Mesenchymal stem cell (in vitro differentiated cells and primary cell): Measurements from ENCODE around the gene UBTD1.

Source experiments
- DNase-seq: peaks from one replicate; pipeline ENCODE4 v3.0.0-alpha.2; 2013
- H2AFZ ChIP-seq: one replicate; pipeline ENCODE4 v1.6.1; 2013; ENCODE audit warnings: low read depth, mild to moderate bottlenecking, control low read depth, inconsistent platforms, low read length, moderate library complexity
- H2AK5ac ChIP-seq: 2 replicates; pipeline ENCODE4 v1.6.1; 2013; ENCODE audit warnings: low read length, moderate library complexity, mild to moderate bottlenecking, inconsistent platforms; ENCODE audit not compliant: severe bottlenecking
- H2BK120ac ChIP-seq: one replicate; pipeline ENCODE4 v1.6.1; 2013; ENCODE audit warnings: low read depth, mild to moderate bottlenecking, inconsistent platforms, low read length, moderate library complexity
- H2BK12ac ChIP-seq, 2 experiments: one replicate each; pipeline ENCODE4 v1.6.1; 2013; ENCODE audit warnings: inconsistent platforms in 2 of 2, low read length in 2 of 2, mild to moderate bottlenecking in 2 of 2, moderate library complexity in 2 of 2, control low read depth in 1 of 2
- H2BK15ac ChIP-seq: one replicate; pipeline ENCODE4 v1.6.1; 2013; ENCODE audit warnings: mild to moderate bottlenecking, low read depth, inconsistent platforms; ENCODE audit not compliant: poor library complexity, severe bottlenecking
- H2BK5ac ChIP-seq: 2 replicates; pipeline ENCODE4 v1.6.1; 2013; ENCODE audit warnings: low read depth, mild to moderate bottlenecking, low read length, control low read depth, inconsistent platforms; ENCODE audit not compliant: poor library complexity, severe bottlenecking
- H3K14ac ChIP-seq, 2 experiments: one replicate each; pipeline ENCODE4 v1.6.1; 2013; ENCODE audit warnings: inconsistent platforms in 2 of 2, low read length in 2 of 2, control low read depth in 1 of 2, mild to moderate bottlenecking in 1 of 2, moderate library complexity in 1 of 2
- H3K18ac ChIP-seq, 2 experiments: one replicate each; pipeline ENCODE4 v1.6.1; 2013; ENCODE audit warnings: inconsistent platforms in 2 of 2, low read length in 2 of 2, control low read depth in 1 of 2, low read depth in 1 of 2, mild to moderate bottlenecking in 1 of 2
- H3K23ac ChIP-seq, 2 experiments: one replicate each; pipeline ENCODE4 v1.6.1; 2013; ENCODE audit warnings: inconsistent platforms in 2 of 2, low read length in 2 of 2, mild to moderate bottlenecking in 2 of 2, moderate library complexity in 2 of 2, control low read depth in 1 of 2
- H3K27ac ChIP-seq: 2 replicates; pipeline ENCODE4 v1.5.1; 2013; ENCODE audit warnings: mild to moderate bottlenecking, moderate library complexity, low read length, control low read depth, inconsistent platforms; ENCODE audit not compliant: poor library complexity, severe bottlenecking
- H3K27me3 ChIP-seq, 2 experiments: 2 replicates each; pipeline versions ENCODE4 v1.6.1 to v1.7.0; 2013; ENCODE audit warnings: low read length in 2 of 2, mild to moderate bottlenecking in 2 of 2, moderate library complexity in 2 of 2, control low read depth in 1 of 2, inconsistent platforms in 1 of 2; ENCODE audit not compliant: control insufficient read depth in 1 of 2, insufficient read depth in 1 of 2
- H3K36me3 ChIP-seq, 2 experiments: 2 replicates each; pipeline versions ENCODE4 v1.6.1 to v1.7.0; 2013; ENCODE audit warnings: low read length in 2 of 2, control low read depth in 1 of 2, inconsistent platforms in 1 of 2, low read depth in 1 of 2, mild to moderate bottlenecking in 1 of 2; ENCODE audit not compliant: insufficient read depth in 2 of 2, control insufficient read depth in 1 of 2
- H3K4ac ChIP-seq, 2 experiments: one replicate each; pipeline ENCODE4 v1.6.1; 2013; ENCODE audit warnings: inconsistent platforms in 2 of 2, low read length in 2 of 2, mild to moderate bottlenecking in 2 of 2, moderate library complexity in 2 of 2, control low read depth in 1 of 2, low read depth in 1 of 2
- H3K4me1 ChIP-seq: 2 replicates; pipeline ENCODE4 v1.6.1; 2013; ENCODE audit warnings: low read depth, low read length, control low read depth; ENCODE audit not compliant: control insufficient read depth, insufficient read depth
- H3K4me2 ChIP-seq: 2 replicates; pipeline ENCODE4 v1.6.1; 2013; ENCODE audit warnings: low read length, mild to moderate bottlenecking, inconsistent platforms; ENCODE audit not compliant: poor library complexity, severe bottlenecking
- H3K4me3 ChIP-seq, 2 experiments: 2 replicates each; pipeline versions ENCODE4 v1.5.1 to v1.7.0; 2013; ENCODE audit warnings: low read length in 2 of 2, mild to moderate bottlenecking in 2 of 2, control low read depth in 1 of 2, low read depth in 1 of 2; ENCODE audit not compliant: insufficient read depth in 1 of 2
- H3K79me1 ChIP-seq: replicated peaks from 2 replicates; pipeline ENCODE4 v1.6.1; 2013; ENCODE audit warnings: mild to moderate bottlenecking, control low read depth, low read length, inconsistent platforms; ENCODE audit not compliant: poor library complexity, severe bottlenecking
- H3K9ac ChIP-seq: 2 replicates; pipeline ENCODE4 v1.7.0; 2013; ENCODE audit warnings: mild to moderate bottlenecking, low read length, moderate library complexity
- H3K9me3 ChIP-seq: 2 replicates; pipeline ENCODE4 v1.7.0; 2013; ENCODE audit warnings: mild to moderate bottlenecking, low read length; ENCODE audit not compliant: control insufficient read depth
- H4K8ac ChIP-seq: one replicate; pipeline ENCODE4 v1.6.1; 2013; ENCODE audit warnings: inconsistent platforms, mild to moderate bottlenecking, low read length, moderate library complexity
- H4K91ac ChIP-seq: one replicate; pipeline ENCODE4 v1.6.1; 2013; ENCODE audit warnings: mild to moderate bottlenecking, low read length, inconsistent platforms
- WGBS: methylation state at CpG from one replicate; pipeline ENCODE4 v1.1.7; 2013; ENCODE audit warnings: mixed read lengths; 5-methylcytosine and 5-hydroxymethylcytosine counted together

UBTD1 gene

GRCh38 chr10:97582169-97582568 lies 83.4 kb downstream of the UBTD1 start:
- no peak overlapping the region for H3K14ac ChIP-seq
- H2BK12ac ChIP-seq = no peak overlapping the region
- H3K36me3 ChIP-seq = peaks cover 0 to 6% of the 10 kb centered on the region in 2 experiments
- no peak overlapping the region for H4K8ac ChIP-seq
- H3K9ac ChIP-seq = no peak overlapping the region
- H2AK5ac ChIP-seq = peak overlapping the region; percentile 62
- H3K27ac ChIP-seq = no peak overlapping the region
- no peak overlapping the region for H3K18ac ChIP-seq
- DNase-seq = no peak
- 92% methylated on average over 8 of the region's 8 CpGs for WGBS
- H3K27me3 ChIP-seq = no peaks in the 10 kb centered on the region
- H3K4me1 ChIP-seq = peaks cover 31% of the 10 kb centered on the region
- H3K4me3 ChIP-seq = no peak overlapping the region
- no peak overlapping the region for H3K4ac ChIP-seq
- peaks cover 6% of the 10 kb centered on the region for H3K79me1 ChIP-seq
- no peak overlapping the region for H2BK5ac ChIP-seq
- H2AFZ ChIP-seq = no peak overlapping the region
- H3K4me2 ChIP-seq = no peak overlapping the region
- no peak overlapping the region for H4K91ac ChIP-seq
- H3K23ac ChIP-seq = no peak overlapping the region
- no peak overlapping the region for H2BK15ac ChIP-seq
- H2BK120ac ChIP-seq = no peak overlapping the region
- no peaks in the 10 kb centered on the region for H3K9me3 ChIP-seq

- peak overlapping the region; percentile 87 for H2AK5ac ChIP-seq
- H2BK15ac ChIP-seq = peak overlapping the region; percentile 6
- H3K27ac ChIP-seq = peak overlapping the region; percentile 69
- peak overlapping the region; percentile 3 for H2BK5ac ChIP-seq
- H3K4me3 ChIP-seq = no peak overlapping the region
- no peak overlapping the region for H2AFZ ChIP-seq
- H3K23ac ChIP-seq = no peak overlapping the region
- no peaks in the 10 kb centered on the region for H3K27me3 ChIP-seq
- peaks cover 0 to 6% of the 10 kb centered on the region in 2 experiments for H3K36me3 ChIP-seq
- peak overlapping the region; percentile 69 for H4K8ac ChIP-seq
- H4K91ac ChIP-seq = peak overlapping the region; percentile 63
- no peak overlapping the region for H3K9ac ChIP-seq
- 90% methylated on average over 13 of the region's 13 CpGs for WGBS
- peaks cover 6% of the 10 kb centered on the region for H3K79me1 ChIP-seq
- no peak overlapping the region for H3K4me2 ChIP-seq
- no peaks in the 10 kb centered on the region for H3K9me3 ChIP-seq
- H3K4me1 ChIP-seq = peaks cover 31% of the 10 kb centered on the region
- H3K4ac ChIP-seq = no peak overlapping the region
- no peak overlapping the region for H3K18ac ChIP-seq
- H2BK120ac ChIP-seq = no peak overlapping the region
- no peak for DNase-seq
- H3K14ac ChIP-seq = no peak overlapping the region
- no peak overlapping the region for H2BK12ac ChIP-seq
Measured at GRCh38 chr10:97583476-97583875, 84.8 kb downstream of the UBTD1 start.

GRCh38 chr10:97584060-97584797 lies 85.5 kb downstream of the UBTD1 start, which contains the start of gene HOGA1:
HOGA1 (plus strand) TSS chr10:97584389; CDS start chr10:97584704, 315 bp downstream.
- Histone ChIP-seq H4K8ac (peak within 1 kb of the TSS; percentile 69), H3K4me2 (peak within 1 kb of the TSS; percentile 39), H3K14ac (peak within 1 kb of the TSS in 1 of 2 experiments; percentile 35), H3K4ac (no peak within 1 kb of the TSS), H2BK12ac (no peak within 1 kb of the TSS), H2BK15ac (peak within 1 kb of the TSS; percentile 6), H3K27me3 (no peaks in the 10 kb centered on the region), H2AFZ (peak within 1 kb of the TSS; percentile 74), H3K18ac (peak within 1 kb of the TSS; percentile 5 to 67), H3K27ac (peak within 1 kb of the TSS; percentile 91), H2AK5ac (peak within 1 kb of the TSS; percentile 98), H3K23ac (no peak within 1 kb of the TSS), H2BK5ac (peak within 1 kb of the TSS; percentile 48), H2BK120ac (no peak within 1 kb of the TSS), H3K79me1 (peaks cover 9% of the 10 kb centered on the region), H4K91ac (peak within 1 kb of the TSS; percentile 63), H3K9me3 (no peaks in the 10 kb centered on the region), H3K36me3 (peaks cover 0 to 6% of the 10 kb centered on the region in 2 experiments), H3K4me1 (peaks cover 36% of the 10 kb centered on the region), H3K9ac (peak within 1 kb of the TSS; percentile 37), H3K4me3 (no peak within 1 kb of the TSS)
- WGBS = 54% methylated on average over 4 of the region's 5 CpGs
- peak; percentile 44 for DNase-seq

- Histone ChIP-seq H3K79me1 (peaks cover 9% of the 10 kb centered on the region), H2AFZ (no peak overlapping the region), H3K18ac (no peak overlapping the region), H3K23ac (no peak overlapping the region), H4K91ac (no peak overlapping the region), H2AK5ac (peak overlapping the region; percentile 98), H2BK5ac (peak overlapping the region; percentile 48), H3K27ac (peak overlapping the region; percentile 91), H2BK15ac (no peak overlapping the region), H3K4me3 (no peak overlapping the region), H2BK120ac (no peak overlapping the region), H3K4me2 (peak overlapping the region; percentile 39), H2BK12ac (no peak overlapping the region), H3K9ac (peak overlapping the region; percentile 37), H3K36me3 (peaks cover 0 to 7% of the 10 kb centered on the region in 2 experiments), H3K4ac (no peak overlapping the region), H3K9me3 (no peaks in the 10 kb centered on the region), H3K27me3 (no peaks in the 10 kb centered on the region), H4K8ac (peak overlapping the region; percentile 43), H3K14ac (no peak overlapping the region), H3K4me1 (peaks cover 42% of the 10 kb centered on the region)
- DNase-seq = no peak
- 94% methylated on average over 3 of the region's 5 CpGs for WGBS
Measured at GRCh38 chr10:97584798-97585438, 86.2 kb downstream of the UBTD1 start.
